ENCODE results near the gene GNAS.

- TF ChIP-seq EP300 (IDR thresholded peaks at IDR 0.05) (no peak), CTCF (IDR thresholded peaks at IDR 0.05) (no peak), POLR2AphosphoS5 (IDR thresholded peaks at IDR 0.05) (no peak)
These were observed 49.2 kb downstream of the GNAS start for GRCh38 chr20:58901488-58902402.

All from suprapubic skin (tissue), 4 donors.